AG04449 (cell line): Measurements from ENCODE around the gene IRF8.

Experiments used
- CTCF ChIA-PET: fragments of 350-600 bp; formaldehyde crosslinking; extraction: SDS; loops from one replicate; lab custom pipeline; 2021; ENCODE audit warnings: antibody characterized with exemption; lab: Yijun Ruan, JAX
- POLR2A ChIA-PET: fragments of 400-600, 350-600 bp; formaldehyde crosslinking; extraction: SDS; loops from one replicate; lab custom pipeline; 2020; ENCODE audit warnings: antibody characterized with exemption, inconsistent platforms; lab: Yijun Ruan, JAX
- DNase-seq: peaks from one replicate; pipeline ENCODE4 v3.0.0-alpha.2; 2010; ENCODE audit warnings: low read depth, low spot score
- H3K4me3 ChIP-seq: 2 replicates; pipeline ENCODE4 v1.5.1; 2011; ENCODE audit warnings: low read depth, mild to moderate bottlenecking, control low read depth, low read length
- CTCF ChIP-seq: IDR thresholded peaks from one replicate; pipeline ENCODE4 v1.5.1; 2011; ENCODE audit warnings: mild to moderate bottlenecking, moderate library complexity, low read length, control low read depth, inconsistent platforms; ENCODE audit not compliant: insufficient read depth; ENCODE audit errors: missing control alignments

The IRF8 gene

DNA sequence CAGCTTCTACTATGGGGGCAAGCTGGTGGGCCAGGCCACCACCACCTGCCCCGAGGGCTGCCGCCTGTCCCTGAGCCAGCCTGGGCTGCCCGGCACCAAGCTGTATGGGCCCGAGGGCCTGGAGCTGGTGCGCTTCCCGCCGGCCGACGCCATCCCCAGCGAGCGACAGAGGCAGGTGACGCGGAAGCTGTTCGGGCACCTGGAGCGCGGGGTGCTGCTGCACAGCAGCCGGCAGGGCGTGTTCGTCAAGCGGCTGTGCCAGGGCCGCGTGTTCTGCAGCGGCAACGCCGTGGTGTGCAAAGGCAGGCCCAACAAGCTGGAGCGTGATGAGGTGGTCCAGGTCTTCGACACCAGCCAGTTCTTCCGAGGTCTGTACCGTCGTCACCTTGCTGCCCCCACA lies 19.5 kb downstream of the IRF8 start:
- no peak overlapping the region for H3K4me3 ChIP-seq
- DNase-seq, result no peak
- ChIA-PET CTCF (no interaction called here), POLR2A (no interaction called here)
- no peak for TF ChIP-seq CTCF

GRCh38 chr16:85919271-85920267 lies 20.6 kb downstream of the IRF8 start:
- CTCF ChIA-PET, result no interaction called here
- no peak for DNase-seq
- no peak overlapping the region for H3K4me3 ChIP-seq
- POLR2A ChIA-PET, result no interaction called here
- TF ChIP-seq CTCF, result no peak

DNA sequence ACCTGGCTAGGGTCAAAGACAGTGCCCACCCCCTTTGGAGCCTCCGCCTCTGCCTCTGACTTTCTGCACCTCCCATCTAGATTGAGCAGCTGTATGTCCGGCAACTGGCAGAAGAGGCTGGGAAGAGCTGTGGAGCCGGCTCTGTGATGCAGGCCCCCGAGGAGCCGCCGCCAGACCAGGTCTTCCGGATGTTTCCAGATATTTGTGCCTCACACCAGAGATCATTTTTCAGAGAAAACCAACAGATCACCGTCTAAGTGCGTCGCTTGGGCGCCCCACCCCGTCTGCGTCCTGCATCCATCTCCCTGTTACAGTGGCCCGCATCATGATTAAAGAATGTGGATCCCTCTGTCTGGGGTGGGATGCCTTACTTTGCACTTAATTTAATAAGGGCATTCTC lies 22.1 kb downstream of the IRF8 start:
- POLR2A ChIA-PET, result no interaction called here
- TF ChIP-seq CTCF, result no peak
- CTCF ChIA-PET, result no interaction called here

GRCh38 chr16:85923153-85924021 lies 24.4 kb downstream of the IRF8 start:
- no peak for TF ChIP-seq CTCF
- POLR2A ChIA-PET, result no interaction called here
- no peak for DNase-seq
- CTCF ChIA-PET, result no interaction called here
- no peak overlapping the region for H3K4me3 ChIP-seq

More for the DNA sequence above, 22.1 kb downstream of the IRF8 start:
- H3K4me3 ChIP-seq, result no peak overlapping the region
- no peak for DNase-seq

- H3K4me3 ChIP-seq, result no peak overlapping the region
- POLR2A ChIA-PET, result no interaction called here
- CTCF ChIA-PET, result no interaction called here
- DNase-seq, result no peak
- no peak for TF ChIP-seq CTCF
Measured at GRCh38 chr16:85924675-85925074, 25.7 kb downstream of the IRF8 start.

DNA sequence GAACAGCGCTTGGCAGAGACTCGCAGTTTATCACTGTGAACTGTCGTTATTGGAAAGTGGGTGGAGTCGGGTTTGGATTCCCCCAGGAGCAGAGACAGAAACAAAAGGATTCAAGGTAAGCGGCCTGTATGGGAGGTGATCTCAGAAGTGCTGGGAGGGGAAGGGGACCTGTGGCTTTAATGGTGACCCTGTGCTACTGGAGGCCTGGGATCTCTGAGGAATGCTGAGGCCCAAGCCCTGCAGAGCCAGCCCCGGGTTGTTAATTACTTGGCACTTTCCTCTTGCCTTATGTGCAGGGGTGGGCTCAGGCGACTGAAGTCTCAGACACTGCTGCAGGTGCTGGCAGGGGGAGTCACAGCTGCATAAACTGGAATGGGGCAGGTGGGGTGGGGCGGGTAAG lies 27.4 kb downstream of the IRF8 start:
- no peak for DNase-seq
- ChIA-PET POLR2A (no interaction called here), CTCF (no interaction called here)
- no peak for TF ChIP-seq CTCF
- H3K4me3 ChIP-seq, result no peak overlapping the region
